Transverse colon (tissue), 4 donors: Measurements from ENCODE around the gene ZNF385D. TPM values are rescaled to one million over a fixed set of nuclear protein-coding genes. Genes with fewer than 3 reads are reported as not detected.
"Not testable (repeated sequence)": the region's sequence is repeated elsewhere in the genome, so short reads cannot be mapped to it uniquely, and the experiment has no call there.

Experiments used
- DNase-seq: peaks from one replicate; pipeline ENCODE4 v3.0.0-alpha.2; 2019
- H3K27ac ChIP-seq, 4 donors: fragments of 200-600 bp; sonication (generic); 2 replicates each; pipeline ENCODE4 v1.5.1; 2016 to 2018; ENCODE audit warnings: inconsistent platforms in 4 of 4
- H3K27me3 ChIP-seq: fragments of 200-600 bp; sonication (generic); 2 replicates; pipeline ENCODE4 v1.5.1; 2017; ENCODE audit warnings: inconsistent platforms
- H3K36me3 ChIP-seq, 4 donors: fragments of 200-600 bp; sonication (generic); 2 replicates each; pipeline ENCODE4 v1.5.1; 2017 to 2019; ENCODE audit warnings: inconsistent platforms in 4 of 4
- H3K4me1 ChIP-seq, 4 donors: fragments of 200-600 bp; sonication (generic); 2 replicates each; pipeline ENCODE4 v1.5.1; 2017 to 2020; ENCODE audit warnings: inconsistent platforms in 4 of 4
- H3K4me3 ChIP-seq, 4 donors: fragments of 200-600 bp; sonication (generic); 1 replicate in 1 of 4; 2 replicates in 3 of 4; pipeline versions ENCODE4 v1.5.1 to v1.6.1; 2017 to 2019; ENCODE audit warnings: inconsistent platforms in 4 of 4
- H3K9me3 ChIP-seq, 2 donors: fragments of 200-600 bp; sonication (generic); 2 replicates each; pipeline ENCODE4 v1.5.1; 2017 to 2019; ENCODE audit warnings: inconsistent platforms in 2 of 2
- EP300 ChIP-seq: sonication (generic); formaldehyde crosslinking; IDR thresholded peaks from one replicate; pipeline ENCODE4 v1.6.1; 2017; ENCODE audit warnings: antibody characterized with exemption, low read depth
- POLR2A ChIP-seq: fragments of 450-650 bp; IDR thresholded peaks from one replicate; pipeline ENCODE4 v1.6.1; 2016; ENCODE audit warnings: antibody characterized with exemption, mild to moderate bottlenecking, moderate library complexity
- POLR2AphosphoS5 ChIP-seq, 3 donors: sonication (generic); formaldehyde crosslinking; IDR thresholded peaks; one replicate each; pipeline ENCODE4 v1.6.1; 2016; ENCODE audit warnings: antibody characterized with exemption in 3 of 3
- WGBS, 2 donors: methylation state at CpG; one replicate each; pipeline ENCODE4 v1.1.5; 2018; ENCODE audit warnings: low coverage in 1 of 2; 5-methylcytosine and 5-hydroxymethylcytosine counted together
- in situ Hi-C, 4 donors: fragments of 200-750 bp; cut with MboI; loops; one replicate each; pipeline versions ENCODE4 v1.15.0 to v1.15.1; 2017; ENCODE audit warnings: low sequenced_read_pairs in 3 of 4, low pct_ligation_motif_present in 1 of 4, low pct_unique_long_range_greater_than_20kb in 1 of 4
- intact Hi-C: fragments of 100-400 bp; cut with DNase I; formaldehyde crosslinking; loops from one replicate; pipeline ENCODE4 v1.15.1; 2023; ENCODE audit warnings: low total_unique reads
- total RNA-seq, 4 donors: library from RNA; depleted of rRNA; stranded (reverse); fragments of >200 nt; gene quantifications; one replicate each; pipeline ENCODE4 v1.1.0, GENCODE V29; 2016
- TF ChIP-seq, protein P1 (sequence below), 5 experiments: fragments of 200-600 bp in 3 of 5; fragments of 450-650 bp in 2 of 5; sonication (generic) in 3 of 5; IDR thresholded peaks; 1 replicate in 2 of 5; 2 replicates in 3 of 5; pipeline ENCODE4 v1.5.1; 2016 to 2017; ENCODE audit warnings: antibody characterized with exemption in 5 of 5, inconsistent platforms in 3 of 5, mild to moderate bottlenecking in 2 of 5, moderate library complexity in 1 of 5

The ZNF385D gene
- total RNA-seq, 4 donors from 2014 or later: 0.40 to 0.75 (median 0.52) TPM

DNA sequence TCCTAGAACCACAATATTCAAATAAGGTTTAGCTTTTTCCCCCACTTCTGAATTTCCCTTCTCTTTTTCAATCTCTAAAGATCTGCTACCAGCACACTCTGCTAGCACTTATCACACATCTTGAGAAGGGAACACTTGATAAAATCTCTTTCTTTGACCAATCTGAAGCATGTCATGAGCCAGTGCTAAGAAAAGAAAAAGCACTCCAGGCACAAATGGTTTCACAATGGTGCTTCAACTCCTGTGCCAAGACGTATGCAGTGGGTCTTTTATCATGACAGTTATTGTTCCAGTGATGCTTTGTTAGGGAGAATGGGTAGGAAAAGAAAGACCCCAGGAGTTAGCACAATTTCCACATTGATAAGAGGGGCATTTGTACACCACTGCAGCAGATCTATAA, 248.4 kb downstream of the ZNF385D start:
- no peaks in the 10 kb centered on the region for H3K36me3 ChIP-seq
- no peaks in the 10 kb centered on the region for H3K27me3 ChIP-seq
- intact Hi-C loops: no loop called here
- H3K4me1 ChIP-seq: no peaks in the 10 kb centered on the region
- no peaks in the 10 kb centered on the region for H3K9me3 ChIP-seq
- H3K27ac ChIP-seq: no peak overlapping the region
- in situ Hi-C loops: no loop called here
- no peak overlapping the region for H3K4me3 ChIP-seq
- DNase-seq: no peak
- WGBS, 2 donors: 42% methylated on average over 1 of the region's 1 CpG; no CpG with 5 or more reads in 1 of the 2 donors
- TF ChIP-seq, protein P1, sequence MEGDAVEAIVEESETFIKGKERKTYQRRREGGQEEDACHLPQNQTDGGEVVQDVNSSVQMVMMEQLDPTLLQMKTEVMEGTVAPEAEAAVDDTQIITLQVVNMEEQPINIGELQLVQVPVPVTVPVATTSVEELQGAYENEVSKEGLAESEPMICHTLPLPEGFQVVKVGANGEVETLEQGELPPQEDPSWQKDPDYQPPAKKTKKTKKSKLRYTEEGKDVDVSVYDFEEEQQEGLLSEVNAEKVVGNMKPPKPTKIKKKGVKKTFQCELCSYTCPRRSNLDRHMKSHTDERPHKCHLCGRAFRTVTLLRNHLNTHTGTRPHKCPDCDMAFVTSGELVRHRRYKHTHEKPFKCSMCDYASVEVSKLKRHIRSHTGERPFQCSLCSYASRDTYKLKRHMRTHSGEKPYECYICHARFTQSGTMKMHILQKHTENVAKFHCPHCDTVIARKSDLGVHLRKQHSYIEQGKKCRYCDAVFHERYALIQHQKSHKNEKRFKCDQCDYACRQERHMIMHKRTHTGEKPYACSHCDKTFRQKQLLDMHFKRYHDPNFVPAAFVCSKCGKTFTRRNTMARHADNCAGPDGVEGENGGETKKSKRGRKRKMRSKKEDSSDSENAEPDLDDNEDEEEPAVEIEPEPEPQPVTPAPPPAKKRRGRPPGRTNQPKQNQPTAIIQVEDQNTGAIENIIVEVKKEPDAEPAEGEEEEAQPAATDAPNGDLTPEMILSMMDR (IDR thresholded peaks at IDR 0.05): no peak
- no peak for TF ChIP-seq POLR2A
- TF ChIP-seq POLR2AphosphoS5 (IDR thresholded peaks at IDR 0.05): no peak
- TF ChIP-seq EP300: no peak

DNA sequence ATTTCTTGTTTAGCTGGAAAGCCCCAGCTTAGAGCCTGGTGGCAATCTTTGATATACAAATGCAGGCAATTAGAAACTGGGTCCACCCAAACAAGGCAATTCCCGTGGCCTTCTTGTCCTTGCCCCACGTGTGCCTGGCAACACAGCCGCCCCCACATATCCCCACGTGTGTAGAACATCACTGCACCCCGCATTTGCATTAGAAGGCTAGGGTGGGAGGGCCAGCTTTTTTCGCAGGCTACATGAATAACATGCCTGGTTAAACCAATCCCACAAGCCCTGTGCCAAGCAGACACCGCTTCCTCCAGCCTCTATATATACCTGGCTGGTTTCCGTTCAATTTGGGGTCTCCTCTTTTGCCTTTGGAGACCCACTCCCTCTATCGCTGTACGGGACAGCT, 250.2 kb downstream of the ZNF385D start:
- intact Hi-C loops: no loop called here
- DNase-seq: no peak
- TF ChIP-seq EP300 (no peak), POLR2AphosphoS5 (IDR thresholded peaks at IDR 0.05) (no peak), POLR2A (no peak)
- TF ChIP-seq, protein P1 (IDR thresholded peaks at IDR 0.05): no peak
- Histone ChIP-seq H3K4me3 (no peak overlapping the region), H3K27ac (no peak overlapping the region), H3K36me3 (no peaks in the 10 kb centered on the region), H3K9me3 (no peaks in the 10 kb centered on the region), H3K27me3 (no peaks in the 10 kb centered on the region), H3K4me1 (no peaks in the 10 kb centered on the region)
- 77 to 93% methylated on average over 4 to 10 of the region's 10 CpGs for WGBS, 2 donors
- in situ Hi-C loops: no loop called here

DNA sequence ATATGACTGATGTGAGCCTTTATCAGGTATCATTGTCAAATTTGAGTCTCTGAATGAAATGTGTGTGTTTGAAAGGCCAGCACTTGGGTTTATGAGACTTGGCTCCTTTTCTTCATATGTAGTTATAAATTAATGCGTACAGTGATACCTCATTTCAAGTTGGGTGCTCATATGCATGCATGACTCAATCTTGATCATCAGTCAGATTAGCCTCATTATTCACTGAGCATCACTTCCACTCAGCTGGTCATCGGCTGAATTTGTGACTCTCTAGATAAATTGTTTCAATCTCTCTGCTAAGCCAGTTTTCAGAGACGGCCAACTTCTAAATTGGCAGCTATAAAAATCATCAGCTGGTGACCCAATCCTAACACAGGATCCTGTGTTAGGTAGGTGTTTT, 260.3 kb downstream of the ZNF385D start:
- H3K4me1 ChIP-seq, intact Hi-C loops, DNase-seq, H3K4me3 ChIP-seq, H3K27ac ChIP-seq, H3K27me3 ChIP-seq, H3K36me3 ChIP-seq, H3K9me3 ChIP-seq: not testable (repeated sequence)
- WGBS, 2 donors: no CpG with 5 or more reads among the region's 3 CpGs
- in situ Hi-C loops: loop anchor here in 1 of 4 donors (25.0 kb wide), 1 partner anchor 978 kb away; no protein-coding TSS in a partner anchor

DNA sequence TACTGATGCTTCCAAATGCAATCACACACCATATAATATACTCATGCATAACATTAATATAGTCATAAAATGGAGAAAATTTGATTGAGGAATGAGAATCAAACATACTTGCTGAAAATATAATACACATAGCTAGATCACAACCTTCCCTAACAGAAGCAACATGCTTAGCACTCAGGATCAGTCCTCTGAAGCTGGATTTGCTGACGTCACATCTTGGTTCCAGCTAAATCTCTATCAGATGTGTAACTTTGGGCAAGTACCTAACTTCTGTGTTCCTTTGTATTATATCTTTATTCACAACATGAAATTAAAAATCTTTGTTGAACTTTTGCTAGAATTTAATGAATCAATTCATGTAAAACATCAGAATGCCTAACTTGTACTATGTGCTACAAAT, 263.5 kb downstream of the ZNF385D start:
- Histone ChIP-seq H3K4me1 (no peaks in the 10 kb centered on the region), H3K36me3 (no peaks in the 10 kb centered on the region), H3K27me3 (no peaks in the 10 kb centered on the region), H3K27ac (no peak overlapping the region), H3K9me3 (no peaks in the 10 kb centered on the region), H3K4me3 (no peak overlapping the region)
- no peak for TF ChIP-seq POLR2AphosphoS5 (IDR thresholded peaks at IDR 0.05)
- TF ChIP-seq, protein P1 (IDR thresholded peaks at IDR 0.05): no peak
- no peak for TF ChIP-seq POLR2A
- no peak for TF ChIP-seq EP300
- in situ Hi-C loops (loop anchor here in 1 of 4 donors (25.0 kb wide), 1 partner anchor 975 kb away; no protein-coding TSS in a partner anchor), intact Hi-C loops (no loop called here)
- WGBS, 2 donors: 67 to 70% methylated on average over 1 of the region's 1 CpG
- no peak for DNase-seq

DNA sequence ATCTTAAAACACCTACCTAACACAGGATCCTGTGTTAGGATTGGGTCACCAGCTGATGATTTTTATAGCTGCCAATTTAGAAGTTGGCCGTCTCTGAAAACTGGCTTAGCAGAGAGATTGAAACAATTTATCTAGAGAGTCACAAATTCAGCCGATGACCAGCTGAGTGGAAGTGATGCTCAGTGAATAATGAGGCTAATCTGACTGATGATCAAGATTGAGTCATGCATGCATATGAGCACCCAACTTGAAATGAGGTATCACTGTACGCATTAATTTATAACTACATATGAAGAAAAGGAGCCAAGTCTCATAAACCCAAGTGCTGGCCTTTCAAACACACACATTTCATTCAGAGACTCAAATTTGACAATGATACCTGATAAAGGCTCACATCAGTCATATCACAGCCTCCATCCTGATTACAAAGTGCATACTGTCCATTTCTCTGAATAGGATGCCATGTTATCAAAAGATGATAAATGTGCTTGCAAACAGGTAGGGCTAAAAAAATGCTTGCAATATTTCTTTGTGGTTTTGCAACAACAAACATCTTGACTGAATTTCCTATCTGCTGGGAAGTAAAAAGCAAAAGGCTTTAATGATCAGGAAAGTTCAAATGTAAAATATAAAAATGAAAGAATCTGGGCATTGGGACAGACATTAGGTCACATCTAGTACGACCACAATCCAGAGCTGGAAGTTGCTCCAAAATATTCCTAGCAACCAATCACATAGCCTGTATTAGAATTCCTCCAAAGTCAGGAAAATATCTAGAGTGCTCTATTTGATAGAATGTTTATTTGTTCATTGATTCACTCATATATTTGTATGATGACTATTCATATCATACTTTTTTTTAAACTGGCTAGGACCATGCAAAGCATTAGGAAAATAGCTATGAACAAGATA, 264.7 kb downstream of the ZNF385D start:
- H3K27ac ChIP-seq, H3K4me3 ChIP-seq, H3K27me3 ChIP-seq, H3K36me3 ChIP-seq, H3K4me1 ChIP-seq, H3K9me3 ChIP-seq, intact Hi-C loops, DNase-seq: not testable (repeated sequence)
- 18 to 37% methylated on average over 1 of the region's 4 CpGs for WGBS, 2 donors
- in situ Hi-C loops: loop anchor here in 1 of 4 donors (25.0 kb wide), 1 partner anchor 974 kb away; no protein-coding TSS in a partner anchor
